ENCODE data around the gene TRABD2B.

DNA sequence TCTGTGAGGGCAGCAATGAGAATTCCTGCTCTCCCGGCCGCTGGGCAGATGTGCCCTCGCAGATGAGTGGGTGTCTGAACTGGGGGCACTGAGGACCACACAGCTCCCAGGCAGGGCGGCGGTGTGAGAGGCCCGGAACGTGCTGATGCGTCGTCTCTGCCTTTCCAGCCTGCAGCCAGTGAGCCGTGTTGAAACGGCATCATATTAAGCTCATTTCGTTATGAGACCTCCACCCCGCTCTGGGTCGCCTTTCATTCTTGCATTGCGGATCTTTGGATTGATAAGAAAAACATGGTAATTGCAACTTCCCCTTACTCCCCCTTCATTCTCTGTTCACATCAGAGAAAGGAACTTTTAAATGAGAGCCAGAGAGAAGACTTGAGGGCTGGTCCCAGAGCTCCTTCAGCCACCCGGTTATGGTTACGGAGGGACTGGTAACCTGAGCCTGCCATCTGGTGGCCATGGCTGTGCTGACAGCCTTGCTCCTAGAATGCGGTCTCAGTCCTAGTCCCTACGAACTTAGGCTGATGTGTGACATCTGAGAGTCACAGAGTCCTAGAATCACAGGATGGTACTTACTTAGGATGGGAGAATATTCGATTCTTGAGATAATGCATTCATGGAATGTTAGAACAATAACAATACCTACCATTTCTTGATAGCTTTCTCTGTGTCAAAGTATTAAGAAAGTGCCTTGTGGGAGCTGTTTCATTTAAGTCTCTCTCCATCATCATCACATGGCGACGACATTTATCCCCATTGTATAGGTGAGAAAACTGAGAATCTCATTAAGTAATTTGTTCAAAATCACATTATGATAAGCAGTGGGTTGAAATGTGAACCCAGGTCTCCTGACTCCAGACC is 271.0 kb downstream of the TRABD2B start:
- TF ChIP-seq RXRA (IDR thresholded peaks at IDR 0.05; ENCODE audit: borderline replicate concordance, low read depth) = no peak
- TF ChIP-seq, protein P1, sequence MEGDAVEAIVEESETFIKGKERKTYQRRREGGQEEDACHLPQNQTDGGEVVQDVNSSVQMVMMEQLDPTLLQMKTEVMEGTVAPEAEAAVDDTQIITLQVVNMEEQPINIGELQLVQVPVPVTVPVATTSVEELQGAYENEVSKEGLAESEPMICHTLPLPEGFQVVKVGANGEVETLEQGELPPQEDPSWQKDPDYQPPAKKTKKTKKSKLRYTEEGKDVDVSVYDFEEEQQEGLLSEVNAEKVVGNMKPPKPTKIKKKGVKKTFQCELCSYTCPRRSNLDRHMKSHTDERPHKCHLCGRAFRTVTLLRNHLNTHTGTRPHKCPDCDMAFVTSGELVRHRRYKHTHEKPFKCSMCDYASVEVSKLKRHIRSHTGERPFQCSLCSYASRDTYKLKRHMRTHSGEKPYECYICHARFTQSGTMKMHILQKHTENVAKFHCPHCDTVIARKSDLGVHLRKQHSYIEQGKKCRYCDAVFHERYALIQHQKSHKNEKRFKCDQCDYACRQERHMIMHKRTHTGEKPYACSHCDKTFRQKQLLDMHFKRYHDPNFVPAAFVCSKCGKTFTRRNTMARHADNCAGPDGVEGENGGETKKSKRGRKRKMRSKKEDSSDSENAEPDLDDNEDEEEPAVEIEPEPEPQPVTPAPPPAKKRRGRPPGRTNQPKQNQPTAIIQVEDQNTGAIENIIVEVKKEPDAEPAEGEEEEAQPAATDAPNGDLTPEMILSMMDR (IDR thresholded peaks at IDR 0.05) = peak; percentile 87
- peak; percentile 94 for TF ChIP-seq SMC3 (IDR thresholded peaks at IDR 0.05; ENCODE audit: low read depth, low read length)
- no peak for TF ChIP-seq EP300 (IDR thresholded peaks at IDR 0.05; ENCODE audit: borderline replicate concordance in 1 of 2, low read depth in 1 of 2, low read length in 1 of 2)
- no peak for TF ChIP-seq SIN3A (IDR thresholded peaks at IDR 0.05; ENCODE audit: borderline replicate concordance, low read depth, low read length)
- TF ChIP-seq, protein P2, sequence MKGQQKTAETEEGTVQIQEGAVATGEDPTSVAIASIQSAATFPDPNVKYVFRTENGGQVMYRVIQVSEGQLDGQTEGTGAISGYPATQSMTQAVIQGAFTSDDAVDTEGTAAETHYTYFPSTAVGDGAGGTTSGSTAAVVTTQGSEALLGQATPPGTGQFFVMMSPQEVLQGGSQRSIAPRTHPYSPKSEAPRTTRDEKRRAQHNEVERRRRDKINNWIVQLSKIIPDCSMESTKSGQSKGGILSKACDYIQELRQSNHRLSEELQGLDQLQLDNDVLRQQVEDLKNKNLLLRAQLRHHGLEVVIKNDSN (IDR thresholded peaks at IDR 0.05; ENCODE audit: borderline replicate concordance, low read depth) = no peak

Measured in SK-N-SH (cell line).